Esophagus squamous epithelium (tissue), 5 donors: ENCODE results near the gene CRTC2. TPM values are rescaled to one million over a fixed set of nuclear protein-coding genes. Genes with fewer than 3 reads are reported as not detected.
A peak's percentile ranks its signal among the peaks of the same experiment; 100 is the strongest.

Source experiments
- DNase-seq: peaks from one replicate; lab custom pipeline; 2025; lab: John Stamatoyannopoulos, UW
- H3K27ac ChIP-seq, 4 donors: fragments of 200-600 bp; sonication (generic); one replicate each; pipeline ENCODE4 v1.5.1; 2016 to 2019; ENCODE audit warnings: mild to moderate bottlenecking in 1 of 4
- H3K27me3 ChIP-seq, 4 donors: fragments of 200-600 bp; sonication (generic); 1 replicate in 3 of 4; 2 replicates in 1 of 4; pipeline versions ENCODE4 v1.5.1 to v1.6.0; 2017 to 2021; ENCODE audit warnings: antibody characterized with exemption in 1 of 4
- H3K36me3 ChIP-seq, 3 donors: fragments of 200-600 bp; sonication (generic); one replicate each; pipeline ENCODE4 v1.5.1; 2016 to 2019
- H3K4me1 ChIP-seq, 3 donors: fragments of 200-600 bp; sonication (generic); one replicate each; pipeline ENCODE4 v1.5.1; 2017 to 2019
- H3K4me3 ChIP-seq, 4 donors: fragments of 200-600 bp; sonication (generic); 1 replicate in 3 of 4; 2 replicates in 1 of 4; pipeline ENCODE4 v1.5.1; 2016 to 2019; ENCODE audit warnings: mild to moderate bottlenecking in 2 of 4, moderate library complexity in 1 of 4
- H3K9me3 ChIP-seq, 3 donors: fragments of 200-600 bp; sonication (generic); one replicate each; pipeline ENCODE4 v1.5.1; 2016 to 2019
- POLR2A ChIP-seq, 4 donors: fragments of 450-650 bp; IDR thresholded peaks; one replicate each; pipeline ENCODE4 v1.6.1; 2017; ENCODE audit warnings: antibody characterized with exemption in 4 of 4, mild to moderate bottlenecking in 4 of 4, moderate library complexity in 3 of 4
- WGBS, 2 donors: methylation state at CpG; one replicate each; pipeline ENCODE4 v1.1.5; 2018; 5-methylcytosine and 5-hydroxymethylcytosine counted together
- intact Hi-C: fragments of 100-400 bp; cut with DNase I; formaldehyde crosslinking; loops from one replicate; pipeline ENCODE4 v1.15.0; 2022
- total RNA-seq, 4 donors: library from RNA; depleted of rRNA; stranded (reverse); fragments of >200 nt; gene quantifications; one replicate each; pipeline ENCODE4 v1.1.0, GENCODE V29; 2016
- TF ChIP-seq, protein P1 (sequence below), 6 experiments: fragments of 450-650 bp in 4 of 6; fragments of 200-600 bp in 2 of 6; sonication (generic) in 2 of 6; IDR thresholded peaks; one replicate each; pipeline ENCODE4 v1.5.1; 2016 to 2019; ENCODE audit warnings: antibody characterized with exemption in 6 of 6, mild to moderate bottlenecking in 4 of 6, moderate library complexity in 4 of 6
- donor health status: DM: yes; HTN: yes; CAD: no.

CRTC2 gene
- total RNA-seq, 4 donors from 2014 or later = 7.5 to 13.2 (median 8.0) TPM

DNA sequence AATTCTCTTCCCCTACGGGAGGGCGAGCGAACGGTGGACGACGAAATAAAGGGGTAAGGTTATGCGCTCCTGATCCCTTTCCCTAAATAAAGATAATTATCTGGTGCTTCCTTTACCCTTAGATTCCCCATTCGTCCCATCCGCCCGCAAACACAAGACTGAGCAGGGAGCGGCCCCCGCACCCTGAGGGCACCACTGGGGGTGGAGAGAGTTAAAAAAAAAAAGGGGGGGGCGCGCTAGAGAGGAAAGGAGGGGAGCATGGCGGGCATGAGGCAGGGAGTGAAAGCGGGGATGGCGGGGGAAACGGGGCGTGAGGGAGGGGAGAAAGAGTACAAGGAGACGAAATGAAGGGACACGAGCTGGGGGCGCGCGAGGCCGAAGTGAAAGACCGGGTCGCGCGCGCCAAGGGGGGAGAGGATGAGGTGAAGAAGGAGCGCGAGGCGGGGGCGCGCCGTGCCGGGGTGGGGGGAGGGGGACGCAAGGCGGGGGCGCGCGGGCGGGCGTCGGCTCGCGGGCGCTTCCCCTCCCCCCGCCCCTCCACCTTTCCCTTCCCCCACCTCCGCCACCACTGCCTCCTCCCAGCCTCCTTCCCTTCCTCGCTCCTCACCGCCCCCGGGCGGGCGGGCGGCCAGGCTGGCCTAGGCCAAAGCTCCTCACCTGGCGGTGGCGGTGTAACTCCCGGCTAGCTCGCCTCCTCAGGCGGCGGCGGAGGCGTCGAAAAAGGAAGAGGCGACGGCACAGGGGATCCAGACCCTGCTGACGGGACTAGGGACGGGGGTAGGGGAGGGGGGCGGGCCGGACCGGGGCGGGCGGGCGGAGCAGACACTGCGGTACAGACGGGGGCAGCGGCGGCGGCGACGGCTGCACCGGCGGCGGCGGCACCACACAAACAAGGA is 36.1 kb downstream of the CRTC2 start:
- H3K27ac ChIP-seq = peak overlapping the region; percentile 86 to 97 (median 91)
- TF ChIP-seq, protein P1, sequence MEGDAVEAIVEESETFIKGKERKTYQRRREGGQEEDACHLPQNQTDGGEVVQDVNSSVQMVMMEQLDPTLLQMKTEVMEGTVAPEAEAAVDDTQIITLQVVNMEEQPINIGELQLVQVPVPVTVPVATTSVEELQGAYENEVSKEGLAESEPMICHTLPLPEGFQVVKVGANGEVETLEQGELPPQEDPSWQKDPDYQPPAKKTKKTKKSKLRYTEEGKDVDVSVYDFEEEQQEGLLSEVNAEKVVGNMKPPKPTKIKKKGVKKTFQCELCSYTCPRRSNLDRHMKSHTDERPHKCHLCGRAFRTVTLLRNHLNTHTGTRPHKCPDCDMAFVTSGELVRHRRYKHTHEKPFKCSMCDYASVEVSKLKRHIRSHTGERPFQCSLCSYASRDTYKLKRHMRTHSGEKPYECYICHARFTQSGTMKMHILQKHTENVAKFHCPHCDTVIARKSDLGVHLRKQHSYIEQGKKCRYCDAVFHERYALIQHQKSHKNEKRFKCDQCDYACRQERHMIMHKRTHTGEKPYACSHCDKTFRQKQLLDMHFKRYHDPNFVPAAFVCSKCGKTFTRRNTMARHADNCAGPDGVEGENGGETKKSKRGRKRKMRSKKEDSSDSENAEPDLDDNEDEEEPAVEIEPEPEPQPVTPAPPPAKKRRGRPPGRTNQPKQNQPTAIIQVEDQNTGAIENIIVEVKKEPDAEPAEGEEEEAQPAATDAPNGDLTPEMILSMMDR (IDR thresholded peaks at IDR 0.05) = peak in 2 of 6 experiments; percentile 5 to 11
- TF ChIP-seq POLR2A (IDR thresholded peaks at IDR 0.05) = no peak
- no peaks in the 10 kb centered on the region for H3K9me3 ChIP-seq
- no peak for DNase-seq
- H3K27me3 ChIP-seq = no peaks in the 10 kb centered on the region
- H3K36me3 ChIP-seq = peaks cover 0 to 6% (median 0%) of the 10 kb centered on the region in 3 donors
- peak overlapping the region; percentile 65 to 95 (median 84) for H3K4me3 ChIP-seq
- 0 to 1% methylated on average over 12 to 49 of the region's 86 CpGs for WGBS, 2 donors
- H3K4me1 ChIP-seq = peaks cover 26 to 53% (median 30%) of the 10 kb centered on the region in 3 donors
- intact Hi-C loops = no loop called here

GRCh38 chr1:153921803-153922075 is 36.7 kb downstream of the CRTC2 start:
- Histone ChIP-seq H3K4me1 (peaks cover 26 to 53% (median 30%) of the 10 kb centered on the region in 3 donors), H3K4me3 (peak overlapping the region; percentile 65 to 95 (median 84)), H3K27me3 (no peaks in the 10 kb centered on the region), H3K27ac (peak overlapping the region; percentile 86 to 97 (median 91)), H3K9me3 (no peaks in the 10 kb centered on the region), H3K36me3 (peaks cover 0 to 11% (median 0%) of the 10 kb centered on the region in 3 donors)
- no peak for DNase-seq
- intact Hi-C loops = no loop called here
- no peak for TF ChIP-seq POLR2A (IDR thresholded peaks at IDR 0.05)
- TF ChIP-seq, protein P1 (IDR thresholded peaks at IDR 0.05) = no peak
- WGBS, 2 donors = 0 to 3% methylated on average over 6 to 8 of the region's 10 CpGs

DNA sequence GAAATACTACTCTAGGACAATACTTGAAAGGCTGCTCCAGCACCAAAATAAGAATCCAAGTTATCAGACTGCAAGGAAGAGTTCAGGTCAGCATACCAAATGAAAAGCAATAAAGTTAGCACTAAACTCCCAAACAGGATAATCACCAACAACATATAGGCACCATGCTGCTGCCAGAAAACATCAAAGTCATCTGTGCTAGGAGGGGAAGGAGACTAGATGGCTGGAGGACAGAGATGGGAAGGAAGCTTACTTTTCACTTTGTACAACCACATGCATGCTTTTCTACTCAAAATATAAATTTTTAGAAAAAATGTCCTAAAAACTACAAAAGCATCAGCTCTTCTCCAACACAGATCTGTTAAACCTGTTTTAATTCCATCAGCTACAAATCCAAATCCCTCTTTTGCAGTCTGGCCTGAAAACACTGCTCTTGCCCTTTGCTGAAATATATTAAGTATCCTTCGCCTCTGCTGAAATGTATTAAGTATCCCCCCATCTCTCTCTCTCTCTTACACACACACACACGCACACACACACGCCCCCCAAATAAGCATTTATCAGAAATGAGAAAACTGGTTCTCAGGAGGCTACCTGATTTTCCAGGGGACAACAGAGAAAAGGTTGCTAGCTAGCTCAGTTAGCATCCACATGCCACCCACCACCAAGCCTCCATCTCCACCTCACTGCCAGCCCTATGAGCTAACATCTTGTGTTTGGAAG is 37.2 kb downstream of the CRTC2 start:
- Histone ChIP-seq H3K27ac (peak overlapping the region; percentile 86 to 97 (median 91)), H3K36me3 (peaks cover 0 to 11% (median 0%) of the 10 kb centered on the region in 3 donors), H3K27me3 (no peaks in the 10 kb centered on the region), H3K4me1 (peaks cover 26 to 55% (median 30%) of the 10 kb centered on the region in 3 donors), H3K4me3 (peak overlapping the region; percentile 65 to 95 (median 84)), H3K9me3 (no peaks in the 10 kb centered on the region)
- 18% methylated on average over 3 of the region's 3 CpGs for WGBS, 2 donors
- intact Hi-C loops = no loop called here
- TF ChIP-seq, protein P1 (IDR thresholded peaks at IDR 0.05) = no peak
- no peak for TF ChIP-seq POLR2A (IDR thresholded peaks at IDR 0.05)
- DNase-seq = no peak

- 40 to 44% methylated on average over 4 of the region's 4 CpGs for WGBS, 2 donors
- peaks cover 26 to 62% (median 30%) of the 10 kb centered on the region in 3 donors for H3K4me1 ChIP-seq
- TF ChIP-seq POLR2A (IDR thresholded peaks at IDR 0.05) = no peak
- TF ChIP-seq, protein P1 (IDR thresholded peaks at IDR 0.05) = peak in 2 of 6 experiments; percentile 9 to 12
- H3K9me3 ChIP-seq = no peaks in the 10 kb centered on the region
- peak overlapping the region in 1 of 4 donors; percentile 76 for H3K4me3 ChIP-seq
- H3K27me3 ChIP-seq = no peaks in the 10 kb centered on the region
- no peak for DNase-seq
- peaks cover 0 to 15% (median 0%) of the 10 kb centered on the region in 3 donors for H3K36me3 ChIP-seq
- intact Hi-C loops = no loop called here
- H3K27ac ChIP-seq = peak overlapping the region in 2 of 4 donors; percentile 39 to 97
These were observed 38.2 kb downstream of the CRTC2 start for GRCh38 chr1:153919876-153920852.
